Measurements from ENCODE around the gene CDHR3.

GRCh38 chr7:106071356-106071998, 108.4 kb downstream of the CDHR3 start:
- peak; percentile 32 for TF ChIP-seq POLR2AphosphoS5 (IDR thresholded peaks at IDR 0.05)
- no peak for TF ChIP-seq CTCF (IDR thresholded peaks at IDR 0.05)
- TF ChIP-seq POLR2A (IDR thresholded peaks at IDR 0.05), result no peak

Data from prostate gland (tissue), 2 donors.